Posterior vena cava (tissue), 2 donors: ENCODE results near the gene PCDHGA2. TPM values are rescaled to one million over a fixed set of nuclear protein-coding genes. Genes with fewer than 3 reads are reported as not detected.

Experiments
- total RNA-seq, 2 donors: library from RNA; stranded (reverse); fragmentation: NEBNext Ultra II Directional; extraction: Animal tissue kit (Norgen Biotek cat#: 25700); gene quantifications; one replicate each; pipeline ENCODE4 v1.2.1, GENCODE V29; 2021
- donor health status: DM: yes; HTN: yes; CAD: no.
- donor health status: DM: yes; HTN: yes; CAD: no.

PCDHGA2 gene
- total RNA-seq, 2 donors from 2014 or later: 3.7 to 7.4 TPM

Other genes with a start within 250 kb of the PCDHGA2 start
- gene PCDHB2, start 244.1 kb upstream of the PCDHGA2 start, total RNA-seq: 1 to 10 TPM; 2.3 to 3.2 TPM
- 1 to 10 TPM; 1.2 to 1.3 TPM for gene PCDHB3, start 238.3 kb upstream of the PCDHGA2 start, total RNA-seq
- gene PCDHB4, start 216.9 kb upstream of the PCDHGA2 start, total RNA-seq: 1 to 10 TPM; 4.1 to 5.2 TPM
- 1 to 10 TPM; 2.8 to 3.1 TPM for gene PCDHB5, start 203.6 kb upstream of the PCDHGA2 start, total RNA-seq
- gene PCDHB6, start 188.7 kb upstream of the PCDHGA2 start, total RNA-seq: 1 to 10 TPM in 1 of 2 donors, under 1 TPM in 1; 0.95 to 1.6 TPM
- gene PCDHB7, start 166.1 kb upstream of the PCDHGA2 start, total RNA-seq: 1 to 10 TPM; 2.6 to 5.5 TPM
- gene PCDHB8, start 161.0 kb upstream of the PCDHGA2 start, total RNA-seq: 1 to 10 TPM; 2.3 to 3.5 TPM
- gene PCDHB16, start 156.4 kb upstream of the PCDHGA2 start, total RNA-seq: 1 to 10 TPM; 3.0 to 5.0 TPM
- 1 to 10 TPM; 1.1 to 5.3 TPM for gene PCDHB9, start 151.6 kb upstream of the PCDHGA2 start, total RNA-seq
- 1 to 10 TPM; 2.6 to 3.8 TPM for gene PCDHB10, start 146.4 kb upstream of the PCDHGA2 start, total RNA-seq
- 1 to 10 TPM; 3.6 to 4.0 TPM for gene PCDHB11, start 139.1 kb upstream of the PCDHGA2 start, total RNA-seq
- 1 to 10 TPM; 3.6 to 4.1 TPM for gene PCDHB12, start 130.0 kb upstream of the PCDHGA2 start, total RNA-seq
- 1 to 10 TPM; 3.9 to 6.4 TPM for gene PCDHB13, start 124.8 kb upstream of the PCDHGA2 start, total RNA-seq
- gene PCDHB14, start 115.4 kb upstream of the PCDHGA2 start, total RNA-seq: 1 to 10 TPM; 5.0 to 8.7 TPM
- 1 to 10 TPM; 3.8 to 4.4 TPM for gene PCDHB15, start 93.4 kb upstream of the PCDHGA2 start, total RNA-seq
- gene SLC25A2, start 34.7 kb upstream of the PCDHGA2 start, total RNA-seq: under 1 TPM; 0.46 to 1.00 TPM
- gene TAF7, start 18.0 kb upstream of the PCDHGA2 start, total RNA-seq: 10 to 100 TPM; 57.9 to 63.1 TPM
- under 1 TPM; 0.81 to 0.93 TPM for gene PCDHGA1, start 8.2 kb upstream of the PCDHGA2 start, total RNA-seq
- 1 to 10 TPM; 2.0 to 3.0 TPM for gene PCDHGA3, start 5.1 kb downstream of the PCDHGA2 start, total RNA-seq
- gene PCDHGB1, start 11.3 kb downstream of the PCDHGA2 start, total RNA-seq: 1 to 10 TPM; 2.6 to 2.8 TPM
- 1 to 10 TPM; 4.7 to 5.5 TPM for gene PCDHGA4, start 16.3 kb downstream of the PCDHGA2 start, total RNA-seq
- 1 to 10 TPM; 4.7 to 5.2 TPM for gene PCDHGB2, start 21.2 kb downstream of the PCDHGA2 start, total RNA-seq
- 1 to 10 TPM; 3.9 to 5.2 TPM for gene PCDHGA5, start 25.4 kb downstream of the PCDHGA2 start, total RNA-seq
- 1 to 10 TPM; 4.9 to 5.0 TPM for gene PCDHGB3, start 31.5 kb downstream of the PCDHGA2 start, total RNA-seq
- 1 to 10 TPM; 6.6 to 7.9 TPM for gene PCDHGA6, start 35.1 kb downstream of the PCDHGA2 start, total RNA-seq
- gene PCDHGA7, start 44.0 kb downstream of the PCDHGA2 start, total RNA-seq: 1 to 10 TPM; 4.0 to 4.3 TPM
- gene PCDHGB4, start 48.9 kb downstream of the PCDHGA2 start, total RNA-seq: 1 to 10 TPM; 4.8 to 5.7 TPM
- gene PCDHGA8, start 53.9 kb downstream of the PCDHGA2 start, total RNA-seq: 1 to 10 TPM; 2.0 to 2.4 TPM
- 1 to 10 TPM; 8.1 to 9.5 TPM for gene PCDHGB5, start 59.2 kb downstream of the PCDHGA2 start, total RNA-seq
- 1 to 10 TPM; 5.6 to 7.2 TPM for gene PCDHGA9, start 64.0 kb downstream of the PCDHGA2 start, total RNA-seq
- 1 to 10 TPM; 6.7 to 8.5 TPM for gene PCDHGB6, start 69.3 kb downstream of the PCDHGA2 start, total RNA-seq
- gene PCDHGA10, start 74.2 kb downstream of the PCDHGA2 start, total RNA-seq: 1 to 10 TPM; 5.7 to 6.6 TPM
- 10 to 100 TPM; 12.2 to 17.1 TPM for gene PCDHGB7, start 78.9 kb downstream of the PCDHGA2 start, total RNA-seq
- 1 to 10 TPM; 4.6 to 4.8 TPM for gene PCDHGA11, start 82.3 kb downstream of the PCDHGA2 start, total RNA-seq
- gene PCDHGA12, start 91.7 kb downstream of the PCDHGA2 start, total RNA-seq: 10 to 100 TPM in 1 of 2 donors, 1 to 10 TPM in 1; 5.2 to 11.6 TPM
- gene PCDHGC3, start 137.2 kb downstream of the PCDHGA2 start, total RNA-seq: 10 to 100 TPM; 71.1 to 90.6 TPM
- gene PCDHGC4, start 146.3 kb downstream of the PCDHGA2 start, total RNA-seq: 1 to 10 TPM; 2.0 to 2.9 TPM
- gene PCDHGC5, start 150.3 kb downstream of the PCDHGA2 start, total RNA-seq: 1 to 10 TPM; 2.3 to 2.6 TPM